Sigmoid colon (tissue), 7 donors: ENCODE results near the gene EPYC. TPM values are rescaled to one million over a fixed set of nuclear protein-coding genes. Genes with fewer than 3 reads are reported as not detected.

Experiments
- polyA plus RNA-seq, 3 donors: library from polyadenylated mRNA; stranded (reverse); fragments of 200-250 nt; gene quantifications; one replicate each; pipeline ENCODE4 v1.2.3, GENCODE V29; 2013
- total RNA-seq, 4 donors: library from RNA; depleted of rRNA; stranded (reverse); fragments of >200 nt; gene quantifications; one replicate each; pipeline ENCODE4 v1.1.0, GENCODE V29; 2016
- donor health status: healthy with polysubstance abuse.
- donor health status: Bipolar disorder and iron deficiency.
- donor health status: healthy.

EPYC gene
- total and polyA plus RNA-seq, 7 donors = 0.09 TPM; not detected in 6

Other genes starting within 250 kb of the EPYC start
- not detected for gene CCER1, start 49.8 kb downstream of the EPYC start, total RNA-seq
- not detected for gene CCER1, start 49.8 kb downstream of the EPYC start, polyA plus RNA-seq
- not detected for gene KERA, start 53.1 kb upstream of the EPYC start, total RNA-seq
- not detected for gene KERA, start 53.1 kb upstream of the EPYC start, polyA plus RNA-seq
- 100 to 1,000 TPM in 3 of 4 donors, 10 to 100 TPM in 1; 85.2 to 363 (median 139) TPM for gene LUM, start 106.5 kb upstream of the EPYC start, total RNA-seq
- gene LUM, start 106.5 kb upstream of the EPYC start, polyA plus RNA-seq = 10 to 100 TPM; 16.6 to 88.4 (median 44.4) TPM
- 1,000 to 10,000 TPM in 3 of 4 donors, 100 to 1,000 TPM in 1; 675 to 1,612 (median 1,535) TPM for gene DCN, start 177.8 kb upstream of the EPYC start, total RNA-seq
- 100 to 1,000 TPM in 2 of 3 donors, 10 to 100 TPM in 1; 41.2 to 380 (median 180) TPM for gene DCN, start 177.8 kb upstream of the EPYC start, polyA plus RNA-seq